Head of caudate nucleus (tissue), 42 donors: ENCODE data around the gene PKIB.
A peak's percentile ranks its signal among the peaks of the same experiment; 100 is the strongest.
"Not testable (repeated sequence)": the region's sequence is repeated elsewhere in the genome, so short reads cannot be mapped to it uniquely, and the experiment has no call there.

Experiments
- DNase-seq, 42 donors: peaks; one replicate each; pipeline versions ENCODE4 v3.0.0 to v3.0.0-alpha.2; 2020 to 2021; ENCODE audit warnings: mixed read lengths in 7 of 42
- intact Hi-C: fragments of 100-400 bp; cut with DNase I; formaldehyde crosslinking; loops from one replicate; pipeline ENCODE4 v1.15.0; 2022

Gene PKIB

DNA sequence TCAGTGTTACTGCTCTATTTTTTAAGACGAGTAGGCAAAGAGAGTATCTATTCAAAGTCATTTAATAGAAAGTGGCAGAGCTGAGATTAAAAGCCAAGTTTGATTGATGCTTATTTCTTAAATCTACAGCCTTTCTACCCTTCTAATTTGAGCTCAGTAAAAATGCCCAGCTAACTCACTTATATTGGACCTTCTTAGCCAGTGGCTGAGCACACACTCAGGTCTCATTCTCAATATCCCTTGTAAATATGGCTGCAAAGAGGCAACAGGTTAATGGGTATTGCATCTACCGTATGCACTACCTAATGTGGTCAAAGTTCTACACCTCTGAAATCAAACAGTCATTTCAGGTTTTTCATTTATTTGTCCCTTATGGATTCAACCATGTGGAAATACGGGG lies 6.7 kb downstream of the PKIB start:
- no peak for DNase-seq
- intact Hi-C loops, result no loop called here

DNA sequence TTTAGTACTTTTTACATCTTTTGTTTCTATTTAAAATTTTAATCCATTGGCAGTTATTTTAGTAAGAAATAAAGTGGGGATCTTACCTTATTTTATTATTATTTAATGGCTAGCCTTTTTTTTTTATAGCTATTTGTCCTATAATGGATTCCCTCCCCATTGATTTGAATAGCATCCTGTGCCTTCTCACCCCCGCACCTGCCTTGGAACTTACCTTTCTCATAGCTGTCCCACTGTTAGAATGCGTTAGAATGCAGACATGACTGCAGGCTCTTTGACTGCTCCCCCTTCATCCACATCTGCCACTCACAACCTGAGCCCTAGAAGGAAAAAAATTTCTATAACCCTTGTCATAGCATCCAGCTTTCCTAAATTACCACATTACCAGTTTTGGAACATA lies 9.1 kb downstream of the PKIB start:
- intact Hi-C loops, result no loop called here
- DNase-seq, result no peak

DNA sequence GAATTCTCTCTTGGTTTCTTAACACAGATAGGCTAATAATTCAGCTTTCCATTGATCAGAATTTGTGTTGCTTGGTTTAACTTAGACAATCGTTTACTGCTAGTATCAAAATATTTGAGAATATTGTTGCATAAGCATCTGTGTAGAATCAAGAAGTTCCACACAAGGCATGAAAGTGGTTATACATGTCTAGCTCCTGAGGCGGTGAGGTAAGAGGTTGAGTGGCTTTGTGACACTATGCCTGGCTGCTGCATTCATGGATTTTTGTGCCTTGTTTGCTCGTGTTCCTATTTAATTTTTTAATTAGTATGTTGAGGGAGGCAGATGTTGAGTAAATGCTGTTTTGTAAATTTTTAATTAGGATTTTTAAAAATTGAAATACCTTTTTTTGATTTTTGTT lies 10.2 kb downstream of the PKIB start:
- intact Hi-C loops, result no loop called here
- DNase-seq, result no peak

DNA sequence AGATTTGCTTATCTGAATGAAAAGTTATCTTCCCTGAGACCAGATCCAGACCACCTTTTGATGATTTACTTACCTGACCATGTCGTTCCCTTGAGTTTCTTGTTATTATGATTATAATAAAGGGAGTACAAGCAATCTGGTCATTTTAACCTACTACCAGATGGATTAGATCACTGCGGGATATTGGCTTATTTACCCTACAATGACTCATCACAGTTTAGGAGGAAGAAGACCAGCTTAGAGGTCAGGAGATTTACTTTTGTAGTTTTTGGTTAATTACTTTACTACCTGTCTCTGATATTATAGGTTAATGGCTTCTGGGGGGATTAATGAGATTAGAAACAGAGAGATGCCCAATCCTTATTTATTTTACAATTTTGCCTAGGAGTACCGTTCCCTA lies 10.7 kb downstream of the PKIB start:
- no peak for DNase-seq
- intact Hi-C loops, result no loop called here

DNA sequence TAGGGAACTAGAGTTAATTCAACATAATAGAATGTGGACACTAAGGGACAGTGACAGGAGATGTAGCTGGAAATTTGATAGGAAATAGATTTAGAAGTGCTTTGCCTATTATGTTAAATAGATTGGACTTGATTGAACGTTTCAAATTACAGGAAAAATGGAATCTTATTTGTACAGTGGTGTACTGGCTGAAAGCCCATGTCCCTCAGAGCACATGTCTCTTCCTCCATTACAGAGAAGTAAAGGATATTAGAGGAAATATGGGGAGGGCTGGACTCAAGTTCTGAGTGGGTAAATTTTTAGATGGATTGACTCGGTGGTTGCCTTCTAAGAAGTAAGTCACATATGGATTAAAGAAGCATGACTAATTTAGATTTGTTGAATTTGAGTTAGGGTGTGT lies 11.4 kb downstream of the PKIB start:
- no peak for DNase-seq
- intact Hi-C loops, result no loop called here

DNA sequence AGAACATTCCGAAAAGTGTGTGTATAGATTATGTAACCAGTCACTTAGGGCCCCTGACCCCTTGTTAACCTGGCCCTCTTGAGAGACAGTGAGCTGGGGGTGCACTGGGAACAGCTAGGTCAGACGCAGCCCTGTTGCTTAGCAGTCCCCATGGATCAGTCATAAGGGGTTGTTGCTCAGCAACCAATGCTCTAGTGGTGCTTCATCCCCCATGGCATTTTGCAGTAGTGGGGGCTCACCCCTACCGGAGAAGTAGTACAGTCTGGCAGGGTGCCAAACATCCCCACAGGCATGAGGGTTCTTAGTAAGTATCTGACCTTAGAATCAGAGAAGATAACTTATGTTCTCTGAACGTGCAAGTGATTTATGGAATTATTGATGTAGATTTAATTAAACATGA lies 12.3 kb downstream of the PKIB start:
- peak in 3 of 42 donors; percentile 2 to 24 (median 5) for DNase-seq
- intact Hi-C loops, result no loop called here

DNA sequence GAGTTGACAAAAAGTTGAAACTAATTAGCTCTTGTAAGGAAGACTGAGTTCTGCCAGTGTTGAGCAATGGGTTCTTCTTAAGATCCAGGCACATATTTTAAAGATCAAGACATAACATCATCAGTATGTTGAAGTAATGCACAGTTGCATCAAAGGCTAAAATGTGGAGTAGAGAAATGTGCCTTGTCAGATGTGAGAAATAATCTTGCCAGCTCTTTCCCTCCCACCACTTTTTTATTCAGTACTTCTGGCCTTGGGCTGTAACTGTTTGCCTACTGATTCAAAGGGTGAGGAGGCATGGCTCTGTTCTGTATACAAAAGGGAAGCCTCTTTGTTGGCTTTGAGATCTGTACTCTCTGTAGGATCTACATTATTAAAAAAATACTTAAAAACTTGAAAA lies 13.1 kb downstream of the PKIB start:
- no peak for DNase-seq
- intact Hi-C loops, result no loop called here

DNA sequence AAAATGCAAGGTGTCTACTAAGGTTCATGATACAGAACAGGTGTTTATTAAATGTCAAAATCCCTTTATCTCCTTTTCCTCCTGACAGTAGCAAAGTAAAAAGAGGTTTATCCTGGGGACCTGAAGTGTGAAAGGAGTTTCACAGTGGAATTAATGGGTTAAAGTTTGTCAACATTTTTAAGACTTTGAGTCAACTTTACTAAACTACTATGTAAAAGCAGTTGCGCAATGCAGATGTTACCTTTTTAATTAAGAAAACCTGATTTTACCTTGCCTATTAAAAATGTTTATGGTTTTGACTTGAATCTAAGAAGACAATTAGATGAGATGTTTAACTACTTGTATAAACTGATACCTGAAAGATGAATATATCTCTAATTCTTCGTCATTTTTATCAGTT lies 14.6 kb downstream of the PKIB start:
- intact Hi-C loops, result no loop called here
- no peak for DNase-seq

DNA sequence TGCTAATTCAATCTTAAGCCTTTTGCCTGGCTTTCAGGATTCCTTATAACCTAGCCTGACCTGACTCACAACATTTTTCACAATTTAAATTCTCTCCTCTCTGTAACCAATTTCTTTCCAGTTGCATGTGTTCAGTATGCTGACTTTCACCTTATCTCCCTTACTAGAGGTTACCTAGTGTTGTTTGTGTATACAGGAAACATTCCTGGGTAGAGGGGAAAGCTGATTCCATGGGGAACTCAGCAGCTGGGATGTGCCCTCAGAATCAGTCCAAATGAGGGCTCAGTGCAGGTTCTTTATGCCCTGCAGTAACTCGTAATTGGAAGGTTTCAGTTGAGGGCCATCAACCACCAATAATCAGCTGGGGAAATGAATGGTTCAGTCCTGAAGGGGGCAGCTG lies 18.5 kb downstream of the PKIB start:
- intact Hi-C loops, result no loop called here
- DNase-seq, result no peak

DNA sequence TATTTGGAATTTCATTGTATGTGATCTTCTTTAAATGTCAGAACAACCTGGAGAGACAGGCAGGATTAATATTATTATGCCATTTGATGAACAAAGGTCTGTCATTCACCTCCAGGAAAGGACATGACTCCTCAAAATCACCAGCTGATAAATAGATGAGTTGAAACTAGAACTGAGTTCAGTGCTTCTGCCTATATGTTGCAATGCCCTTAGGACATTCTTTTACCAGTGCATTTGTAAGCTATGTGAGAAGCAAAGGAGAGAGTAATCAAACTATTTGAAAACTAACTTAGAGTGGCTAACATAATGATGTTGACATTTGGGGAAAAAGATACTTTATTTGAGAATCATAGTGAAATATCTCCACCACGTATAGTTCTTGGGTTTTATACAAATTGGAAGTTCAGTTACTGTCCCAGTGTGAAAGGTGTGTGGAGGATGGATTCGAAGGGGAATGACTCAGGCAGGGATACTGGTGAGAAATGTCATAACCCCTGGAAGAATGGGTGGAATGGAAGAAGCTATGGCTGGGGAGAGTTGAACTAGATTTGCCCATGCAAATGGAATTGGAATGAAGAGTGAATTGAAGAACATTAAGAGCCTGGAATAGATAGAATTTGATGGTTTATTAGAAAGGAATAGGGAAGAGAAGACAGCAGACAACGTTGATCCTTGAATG lies 21.5 kb downstream of the PKIB start:
- intact Hi-C loops, result no loop called here
- DNase-seq, result no peak

DNA sequence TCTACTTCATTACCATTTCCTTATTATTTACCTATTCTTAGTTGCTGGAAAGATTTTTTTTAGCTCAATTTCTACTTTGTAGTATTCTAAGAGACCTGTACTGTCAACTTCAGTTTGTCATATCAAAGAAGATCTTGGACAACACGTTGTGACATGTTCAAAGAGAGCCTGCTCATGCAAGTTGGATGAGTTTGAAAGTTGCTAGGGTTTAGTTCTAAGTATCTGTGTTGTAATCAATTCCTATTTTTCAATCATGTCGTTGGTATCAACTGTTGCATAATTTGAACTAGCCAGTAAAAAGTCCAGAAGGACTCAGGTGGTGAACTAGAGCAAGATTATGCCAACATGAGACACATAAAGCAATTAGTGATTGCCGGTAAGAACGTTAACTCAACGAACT lies 30.2 kb downstream of the PKIB start:
- DNase-seq, result no peak

DNA sequence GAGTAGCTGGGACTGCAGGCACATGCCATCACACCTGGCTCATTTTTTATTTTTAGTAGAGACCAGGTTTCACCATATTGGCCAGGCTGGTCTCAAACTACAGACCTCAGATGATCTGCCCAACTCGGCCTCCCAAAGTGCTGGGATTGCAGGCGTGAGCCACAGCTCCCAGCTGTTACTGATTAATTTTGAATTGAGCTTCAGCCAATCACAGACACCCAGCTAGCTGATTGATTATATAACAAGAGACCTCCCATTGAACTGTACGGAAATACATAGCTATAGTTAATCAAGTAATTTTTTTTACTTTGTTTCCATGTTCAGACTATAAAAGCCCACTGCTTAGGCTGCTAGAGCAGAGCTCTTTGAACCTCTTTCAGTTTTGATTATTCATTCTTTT lies 31.6 kb downstream of the PKIB start:
- intact Hi-C loops, result no loop called here
- no peak for DNase-seq

More for the DNA sequence above, 30.2 kb downstream of the PKIB start:
- intact Hi-C loops, result no loop called here

DNA sequence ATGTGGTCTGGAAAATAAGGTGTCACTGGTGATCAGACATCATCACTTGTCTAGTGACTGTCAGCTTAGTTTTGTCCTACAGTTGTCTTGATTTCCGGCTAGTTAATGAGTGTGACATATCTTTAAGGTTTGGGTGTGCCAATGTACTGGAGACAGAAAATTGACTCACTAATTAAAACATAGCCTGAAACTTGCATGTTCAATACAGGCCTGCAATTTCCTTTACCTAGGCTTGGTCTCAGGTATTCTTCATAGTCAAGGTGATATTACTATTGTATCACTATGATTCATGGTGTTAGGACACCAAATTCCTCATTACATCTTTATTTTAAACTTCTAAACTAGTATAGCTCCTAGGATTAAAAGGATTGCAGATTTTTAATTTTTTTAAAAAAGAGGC lies 32.4 kb downstream of the PKIB start:
- DNase-seq, intact Hi-C loops: not testable (repeated sequence)

DNA sequence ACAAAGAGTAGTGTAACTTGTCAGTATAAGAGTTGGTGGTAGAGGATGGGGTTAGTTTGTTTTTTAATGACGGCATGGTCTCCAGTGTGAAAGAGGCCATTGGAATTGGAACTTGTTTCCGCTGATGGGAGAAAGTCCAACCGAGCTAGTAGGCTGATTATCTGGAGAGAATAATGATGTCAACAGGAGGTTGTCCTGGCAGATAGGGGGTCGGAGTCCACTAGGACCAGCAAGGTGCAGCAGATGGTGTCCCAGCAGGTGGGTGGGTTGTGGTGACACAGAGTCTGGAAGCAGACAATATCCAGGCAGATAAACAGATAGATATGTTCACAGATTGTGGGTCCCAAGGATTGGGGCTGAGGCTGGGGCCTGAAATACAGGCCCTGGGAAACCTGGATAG lies 35.1 kb downstream of the PKIB start:
- no peak for DNase-seq
- intact Hi-C loops, result no loop called here

DNA sequence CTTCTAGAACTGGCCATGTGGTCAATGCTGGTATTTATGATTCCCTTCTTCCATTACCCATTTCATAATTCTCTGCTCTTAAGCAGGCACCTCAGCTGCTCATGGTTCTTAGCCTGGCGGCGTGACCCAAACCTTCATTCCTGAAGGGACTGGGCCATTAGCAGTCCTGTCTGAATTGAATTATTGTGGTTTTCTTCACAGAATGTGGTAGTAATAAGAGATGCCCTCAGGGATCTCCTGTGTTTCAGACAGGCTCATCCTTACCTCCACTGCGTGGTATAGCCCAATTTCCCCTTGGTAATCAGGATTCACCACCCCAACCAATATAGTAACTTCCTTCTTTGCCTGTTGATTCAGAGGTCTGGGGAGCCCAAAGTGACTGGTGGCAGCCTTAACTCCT lies 37.6 kb downstream of the PKIB start:
- intact Hi-C loops, result no loop called here
- no peak for DNase-seq

DNA sequence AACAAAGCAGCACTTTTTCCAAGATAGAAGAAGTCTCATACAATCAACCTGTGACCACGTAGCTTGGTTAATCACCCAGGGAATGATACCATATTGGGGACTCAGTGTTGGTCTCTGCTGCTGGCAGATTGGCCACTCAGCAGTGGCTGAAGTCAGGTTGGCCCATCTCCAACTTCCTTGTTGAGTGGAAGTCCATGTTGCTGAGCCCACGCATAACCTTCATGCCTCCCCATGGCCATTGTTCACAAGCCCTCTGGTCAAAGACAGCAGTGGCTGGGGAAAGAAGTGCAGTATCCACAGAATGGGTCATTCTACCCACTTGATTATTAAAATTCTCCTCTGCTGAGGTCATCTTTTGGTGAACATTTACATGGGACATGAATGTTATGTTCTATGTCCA lies 38.5 kb downstream of the PKIB start:
- intact Hi-C loops, result no loop called here
- no peak for DNase-seq

DNA sequence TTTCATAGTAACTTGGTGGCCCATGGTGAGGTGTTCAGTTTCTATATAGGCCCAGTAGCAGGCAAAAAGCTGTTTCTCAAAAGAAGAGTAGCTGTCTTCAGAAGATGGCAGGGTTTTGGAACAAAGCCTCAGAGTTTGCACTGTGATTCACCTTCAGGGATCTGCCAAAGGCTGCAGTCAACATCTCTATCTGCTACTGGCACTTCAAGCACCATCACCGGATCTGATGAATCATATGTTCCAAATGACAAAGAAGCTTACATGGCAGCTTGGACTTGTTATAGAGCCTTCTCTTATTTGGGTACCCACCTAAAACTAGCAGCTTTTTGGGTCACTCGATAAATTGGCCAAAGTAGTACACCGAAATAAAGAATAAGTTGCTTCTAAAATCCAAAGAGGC lies 39.5 kb downstream of the PKIB start:
- intact Hi-C loops, result no loop called here
- DNase-seq, result no peak

DNA sequence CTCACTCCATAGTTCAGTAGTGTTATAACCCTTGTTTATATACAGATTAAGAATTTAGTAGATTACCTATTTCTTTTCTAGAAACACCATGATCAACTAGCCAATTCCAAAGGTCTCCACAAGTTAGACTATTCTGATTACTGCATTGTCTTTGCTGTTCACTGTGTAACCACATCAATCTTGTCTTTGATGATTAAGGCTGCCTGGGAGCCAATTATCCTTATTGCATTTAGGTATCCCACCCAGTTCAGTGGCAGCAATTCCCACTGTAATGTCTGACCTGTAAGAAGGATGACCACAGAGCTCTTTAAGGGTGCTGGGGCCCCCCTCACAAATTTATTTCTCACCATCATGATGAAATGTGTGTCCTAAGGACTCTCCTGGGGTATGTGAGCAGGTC lies 40.2 kb downstream of the PKIB start:
- intact Hi-C loops, result no loop called here
- DNase-seq, result no peak

DNA sequence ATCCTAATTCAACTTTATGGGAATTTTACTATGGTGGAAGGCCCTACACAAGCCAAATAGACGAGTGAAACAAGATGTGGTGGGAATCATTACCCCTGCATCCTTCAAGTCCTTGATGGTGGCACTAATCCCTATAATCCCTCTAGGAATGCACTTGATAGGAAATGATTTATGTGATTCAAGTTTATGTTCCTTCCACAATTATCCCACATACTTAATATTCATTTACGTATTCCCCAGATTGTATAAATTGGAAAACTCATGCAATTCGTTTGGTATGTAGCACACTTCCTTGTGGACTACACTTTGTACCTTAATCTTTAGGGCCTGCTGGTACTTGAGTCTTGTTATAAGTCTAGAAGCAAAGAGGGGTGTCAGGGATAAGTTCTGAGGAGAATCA lies 40.8 kb downstream of the PKIB start:
- no peak for DNase-seq
- intact Hi-C loops, result no loop called here

DNA sequence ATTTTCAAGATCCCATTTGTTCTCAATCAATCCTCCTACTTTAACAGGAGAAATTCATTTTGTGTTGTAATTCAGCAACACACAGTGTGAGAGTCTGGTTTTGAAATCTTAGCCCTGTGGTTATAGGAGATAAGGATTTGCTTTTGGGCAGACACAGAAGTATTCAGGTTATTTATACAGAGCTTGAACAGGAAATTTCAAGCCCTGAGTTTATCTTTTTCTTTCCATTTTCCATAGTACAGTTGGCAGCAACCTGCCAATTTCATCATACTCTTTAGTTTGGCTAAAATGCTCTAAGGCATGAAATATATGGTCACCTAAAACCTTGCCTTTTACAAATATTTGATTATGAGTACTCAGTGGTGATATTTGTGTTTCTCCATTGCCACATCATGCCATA lies 41.4 kb downstream of the PKIB start:
- no peak for DNase-seq
- intact Hi-C loops, result no loop called here

DNA sequence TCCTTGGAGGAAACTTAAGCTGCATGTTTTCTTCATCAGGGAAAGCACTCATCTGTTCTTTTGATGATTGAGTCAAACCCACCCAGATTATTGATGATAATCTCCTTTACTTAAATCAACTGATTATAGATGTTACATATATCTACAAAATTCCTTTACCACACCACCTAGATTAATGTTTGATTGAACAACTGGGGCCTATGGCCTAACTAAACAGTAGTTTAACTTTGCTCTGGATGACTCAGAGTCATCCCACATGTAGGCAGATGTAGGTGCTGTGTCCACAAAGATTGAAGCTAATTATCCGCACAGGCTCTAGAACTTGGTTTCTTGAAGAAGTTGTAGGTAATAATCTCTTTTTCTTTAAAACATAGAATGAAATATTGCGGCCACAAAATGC lies 42.2 kb downstream of the PKIB start:
- intact Hi-C loops, result no loop called here
- no peak for DNase-seq

DNA sequence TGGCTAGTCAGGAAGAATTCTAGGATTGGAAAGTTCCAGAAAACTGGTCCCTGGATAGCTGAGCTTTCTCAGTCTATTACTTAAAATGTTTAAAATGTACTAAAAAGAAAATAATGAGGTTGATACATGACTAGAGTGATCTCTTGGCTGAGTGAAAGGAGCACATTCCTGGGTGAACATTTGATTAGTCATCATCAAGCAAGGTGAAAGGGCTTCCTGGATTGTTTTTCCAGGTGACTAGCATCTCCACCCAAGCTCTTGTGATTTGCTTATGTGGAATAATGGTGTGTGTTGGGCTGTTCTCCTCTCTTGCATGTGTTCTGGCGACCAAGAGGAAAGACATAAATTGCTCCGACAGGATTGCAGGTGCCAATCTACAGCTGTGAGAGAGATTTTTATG lies 42.9 kb downstream of the PKIB start:
- no peak for DNase-seq
- intact Hi-C loops, result no loop called here
